Astrocyte of the spinal cord (primary cell): ENCODE data around the gene ASH1L.
"Not testable (repeated sequence)": the region's sequence is repeated elsewhere in the genome, so short reads cannot be mapped to it uniquely, and the experiment has no call there.

ENCODE experiments used
- DNase-seq: peaks from one replicate; pipeline ENCODE4 v3.0.0; 2011; ENCODE audit warnings: low read depth, low spot score
- H3K4me3 ChIP-seq: 2 replicates; pipeline ENCODE4 v1.5.1; 2011; ENCODE audit warnings: low read depth, mild to moderate bottlenecking, low read length, moderate library complexity
- in situ Hi-C: cut with HindIII; loops from 2 replicates; pipeline ENCODE4 v1.10.0; 2017; ENCODE audit warnings: low sequenced_read_pairs
- TF ChIP-seq, protein P1 (sequence below): IDR thresholded peaks from 2 replicates; pipeline ENCODE4 v1.5.1; 2012; ENCODE audit warnings: low read depth, mild to moderate bottlenecking, low read length, inconsistent platforms

The ASH1L gene

DNA sequence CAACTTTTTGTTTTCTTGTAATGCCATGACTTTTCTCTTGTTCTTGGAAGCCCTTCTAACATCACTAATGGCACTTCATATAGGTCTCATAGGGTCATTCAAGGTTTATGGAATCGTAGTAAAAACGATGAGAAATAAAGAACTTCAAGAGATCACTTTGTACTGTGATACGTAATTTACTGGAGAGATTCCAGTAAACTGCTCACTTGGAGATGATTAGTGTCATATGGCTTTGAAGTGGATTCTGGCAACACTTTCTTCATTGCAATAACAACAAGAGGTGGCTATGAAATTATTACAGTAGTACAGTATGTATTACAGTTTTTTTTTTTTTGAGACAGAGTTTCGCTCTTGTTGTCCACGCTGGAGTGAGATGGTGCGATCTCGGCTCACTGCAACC is 138.5 kb downstream of the ASH1L start:
- DNase-seq = no peak
- no peak overlapping the region for H3K4me3 ChIP-seq
- TF ChIP-seq, protein P1, sequence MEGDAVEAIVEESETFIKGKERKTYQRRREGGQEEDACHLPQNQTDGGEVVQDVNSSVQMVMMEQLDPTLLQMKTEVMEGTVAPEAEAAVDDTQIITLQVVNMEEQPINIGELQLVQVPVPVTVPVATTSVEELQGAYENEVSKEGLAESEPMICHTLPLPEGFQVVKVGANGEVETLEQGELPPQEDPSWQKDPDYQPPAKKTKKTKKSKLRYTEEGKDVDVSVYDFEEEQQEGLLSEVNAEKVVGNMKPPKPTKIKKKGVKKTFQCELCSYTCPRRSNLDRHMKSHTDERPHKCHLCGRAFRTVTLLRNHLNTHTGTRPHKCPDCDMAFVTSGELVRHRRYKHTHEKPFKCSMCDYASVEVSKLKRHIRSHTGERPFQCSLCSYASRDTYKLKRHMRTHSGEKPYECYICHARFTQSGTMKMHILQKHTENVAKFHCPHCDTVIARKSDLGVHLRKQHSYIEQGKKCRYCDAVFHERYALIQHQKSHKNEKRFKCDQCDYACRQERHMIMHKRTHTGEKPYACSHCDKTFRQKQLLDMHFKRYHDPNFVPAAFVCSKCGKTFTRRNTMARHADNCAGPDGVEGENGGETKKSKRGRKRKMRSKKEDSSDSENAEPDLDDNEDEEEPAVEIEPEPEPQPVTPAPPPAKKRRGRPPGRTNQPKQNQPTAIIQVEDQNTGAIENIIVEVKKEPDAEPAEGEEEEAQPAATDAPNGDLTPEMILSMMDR = no peak
- in situ Hi-C loops = no loop called here

DNA sequence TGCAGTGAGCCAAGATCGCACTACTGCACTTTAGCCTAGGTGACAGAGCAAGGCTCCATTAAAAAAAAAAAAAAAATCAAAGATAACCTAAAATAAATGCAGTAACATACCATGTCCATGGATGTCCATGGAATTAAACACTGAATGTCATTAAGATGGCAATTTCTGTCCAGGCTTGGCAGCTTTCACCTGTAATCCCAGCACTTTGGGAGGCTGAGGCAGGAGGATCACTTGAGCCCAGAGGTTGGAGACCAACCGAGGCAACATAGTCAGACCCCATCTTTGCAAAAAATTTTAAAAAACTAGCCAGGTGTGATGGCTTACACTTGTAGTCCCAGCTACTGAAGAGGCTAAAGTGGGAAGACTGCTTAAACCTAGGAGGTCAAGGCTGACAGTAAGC is 141.8 kb downstream of the ASH1L start:
- TF ChIP-seq, protein P1 = no peak
- in situ Hi-C loops = no loop called here
- DNase-seq = no peak
- H3K4me3 ChIP-seq = no peak overlapping the region

DNA sequence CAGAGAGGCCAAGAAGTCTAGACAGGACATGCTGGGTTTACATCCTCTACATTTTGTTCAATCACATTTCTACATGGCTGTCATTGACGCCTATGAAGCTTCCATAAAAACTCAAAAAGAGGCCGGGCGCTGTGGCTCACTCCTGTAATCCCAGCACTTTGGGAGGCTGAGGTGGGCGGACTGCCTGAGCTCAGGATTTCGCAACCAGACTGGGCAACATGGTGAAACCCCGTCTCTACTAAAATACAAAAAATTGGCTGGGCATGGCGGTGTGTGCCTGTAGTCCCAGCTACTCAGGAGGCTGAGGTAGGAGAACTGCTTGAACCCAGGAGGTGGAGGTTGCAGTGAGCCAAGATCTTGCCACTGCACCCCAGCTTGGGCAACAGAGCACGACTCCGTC is 150.8 kb downstream of the ASH1L start:
- in situ Hi-C loops, H3K4me3 ChIP-seq, DNase-seq: not testable (repeated sequence)

DNA sequence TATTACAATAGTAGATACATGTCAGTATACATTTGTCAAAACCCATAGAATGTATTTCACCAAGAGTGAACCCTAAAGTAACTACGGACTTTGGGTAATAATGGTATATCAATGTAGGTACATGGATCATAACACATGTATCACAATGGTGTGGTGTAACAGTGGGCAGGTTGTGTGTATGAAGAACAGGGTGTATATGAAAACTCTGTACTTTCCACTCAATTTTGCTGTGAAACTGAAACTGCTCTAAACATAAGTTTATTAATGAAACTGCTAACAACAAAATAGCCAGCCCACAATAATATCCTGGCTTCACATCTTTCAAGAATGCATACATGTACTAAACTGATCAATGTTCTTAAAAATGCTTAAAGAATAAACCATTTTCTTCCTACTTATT is 151.7 kb downstream of the ASH1L start:
- H3K4me3 ChIP-seq = no peak overlapping the region
- TF ChIP-seq, protein P1 = no peak
- in situ Hi-C loops = no loop called here

DNA sequence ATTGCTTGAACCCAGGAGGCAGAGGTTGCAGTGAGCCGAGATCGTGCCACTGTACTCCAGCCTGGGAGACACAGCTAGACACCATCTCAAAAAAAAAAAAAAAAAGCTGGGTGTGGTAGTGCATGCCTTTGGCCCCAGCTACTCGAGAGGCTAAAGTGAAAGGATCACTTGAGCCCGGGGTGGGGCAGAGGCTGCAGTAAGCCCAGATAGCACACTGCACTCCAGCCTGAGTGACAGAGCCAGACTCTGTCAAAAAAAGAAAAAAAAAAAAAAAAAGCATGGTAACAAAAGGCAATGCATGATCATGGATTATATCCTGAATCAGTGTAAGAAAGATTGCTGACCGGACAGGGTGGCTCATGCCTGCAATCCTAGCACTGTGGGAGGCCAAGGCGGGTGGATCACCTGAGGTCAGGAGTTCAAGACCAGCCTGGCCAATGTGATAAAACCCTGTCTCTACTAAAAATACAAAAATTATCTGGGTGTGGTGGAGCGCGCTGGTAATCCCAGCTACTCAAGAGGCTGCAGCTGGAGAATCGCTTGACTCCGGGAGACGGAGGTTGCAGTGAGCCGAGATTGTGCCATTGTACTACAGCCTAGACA is 165.6 kb downstream of the ASH1L start:
- no peak for DNase-seq
- no peak overlapping the region for H3K4me3 ChIP-seq
- in situ Hi-C loops = no loop called here
- TF ChIP-seq, protein P1 = no peak

More for the DNA sequence above, 151.7 kb downstream of the ASH1L start:
- DNase-seq = no peak

DNA sequence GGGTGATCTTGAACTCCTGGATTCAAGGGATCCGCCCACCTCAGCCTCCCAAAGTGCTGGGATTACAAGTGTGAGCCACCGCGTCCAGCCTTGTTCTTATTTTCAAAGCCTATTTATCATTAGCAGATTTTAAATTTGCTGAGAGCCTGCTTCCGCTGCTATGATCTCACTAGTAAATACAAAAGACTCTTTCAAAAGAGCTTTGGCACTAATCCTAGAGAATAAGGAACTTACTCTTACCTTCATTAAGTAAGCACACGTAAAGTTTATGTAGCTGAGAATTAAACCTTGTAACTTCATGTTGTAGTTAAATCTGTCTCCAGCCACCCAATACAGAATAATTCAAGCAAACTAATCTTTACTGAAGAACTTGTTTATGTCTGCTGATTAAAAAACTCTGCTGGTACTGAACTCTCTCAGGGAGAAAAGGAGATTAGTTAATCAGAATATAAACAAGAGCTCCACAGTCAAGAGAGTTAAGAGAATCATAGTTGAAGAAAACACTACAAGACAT is 169.6 kb downstream of the ASH1L start:
- TF ChIP-seq, protein P1 = no peak
- in situ Hi-C loops = no loop called here
- peak; percentile 30 for DNase-seq
- H3K4me3 ChIP-seq = no peak overlapping the region

DNA sequence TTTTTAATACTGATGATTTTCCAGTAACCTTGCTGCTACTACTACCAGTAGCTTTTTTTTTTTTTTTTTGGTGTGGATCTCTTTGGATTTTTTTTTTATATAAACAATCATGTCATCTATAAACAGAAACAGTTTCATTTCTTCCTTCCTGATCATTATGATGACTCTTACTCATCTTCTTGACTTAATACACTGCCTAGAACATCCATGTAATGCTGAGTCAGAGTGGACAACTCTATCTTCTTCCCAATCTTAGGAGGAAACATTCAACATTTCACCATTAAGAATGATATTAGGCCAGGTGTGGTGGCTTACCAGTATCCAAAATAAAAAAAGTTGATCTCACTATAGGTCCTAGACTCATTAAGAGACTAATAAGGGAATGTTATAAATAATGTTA is 172.8 kb downstream of the ASH1L start:
- no peak overlapping the region for H3K4me3 ChIP-seq
- peak; percentile 6 for DNase-seq
- TF ChIP-seq, protein P1 = no peak
- in situ Hi-C loops = no loop called here

DNA sequence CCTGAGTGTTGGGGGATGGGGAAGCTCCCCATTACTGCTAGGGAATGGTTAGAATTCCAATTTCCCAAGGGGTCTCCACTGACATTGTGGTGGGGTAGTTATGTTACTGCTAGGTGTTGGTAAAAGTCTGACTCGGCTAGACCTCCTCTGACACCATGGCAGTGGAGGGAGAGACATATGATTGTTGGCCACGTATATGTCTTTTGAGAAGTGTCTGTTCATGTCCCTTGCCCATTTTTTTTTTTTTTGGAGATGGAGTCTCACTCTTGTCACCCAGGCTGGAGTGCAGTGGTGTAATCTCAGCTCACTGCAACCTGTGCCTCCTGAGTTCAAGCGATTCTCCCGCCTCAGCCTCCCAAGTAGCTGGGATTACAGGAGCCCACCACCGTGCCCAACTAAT is 176.8 kb downstream of the ASH1L start:
- H3K4me3 ChIP-seq, in situ Hi-C loops, DNase-seq: not testable (repeated sequence)
